GM18505 (cell line): ENCODE measurements around the gene ATP1A3.
"Not testable (repeated sequence)": the region's sequence is repeated elsewhere in the genome, so short reads cannot be mapped to it uniquely, and the experiment has no call there.

Source experiments
- ATAC-seq: cut with Tn5 transposase; IDR thresholded peaks from one replicate; pipeline ENCODE4 v1.9.1; 2021; ENCODE audit not compliant: unreplicated experiment
- POLR2A ChIP-seq: IDR thresholded peaks from 4 replicates; pipeline ENCODE4 v1.6.1; 2011; ENCODE audit warnings: borderline replicate concordance; ENCODE audit not compliant: insufficient read depth, insufficient read length; ENCODE audit errors: extremely low read depth

Gene ATP1A3

DNA sequence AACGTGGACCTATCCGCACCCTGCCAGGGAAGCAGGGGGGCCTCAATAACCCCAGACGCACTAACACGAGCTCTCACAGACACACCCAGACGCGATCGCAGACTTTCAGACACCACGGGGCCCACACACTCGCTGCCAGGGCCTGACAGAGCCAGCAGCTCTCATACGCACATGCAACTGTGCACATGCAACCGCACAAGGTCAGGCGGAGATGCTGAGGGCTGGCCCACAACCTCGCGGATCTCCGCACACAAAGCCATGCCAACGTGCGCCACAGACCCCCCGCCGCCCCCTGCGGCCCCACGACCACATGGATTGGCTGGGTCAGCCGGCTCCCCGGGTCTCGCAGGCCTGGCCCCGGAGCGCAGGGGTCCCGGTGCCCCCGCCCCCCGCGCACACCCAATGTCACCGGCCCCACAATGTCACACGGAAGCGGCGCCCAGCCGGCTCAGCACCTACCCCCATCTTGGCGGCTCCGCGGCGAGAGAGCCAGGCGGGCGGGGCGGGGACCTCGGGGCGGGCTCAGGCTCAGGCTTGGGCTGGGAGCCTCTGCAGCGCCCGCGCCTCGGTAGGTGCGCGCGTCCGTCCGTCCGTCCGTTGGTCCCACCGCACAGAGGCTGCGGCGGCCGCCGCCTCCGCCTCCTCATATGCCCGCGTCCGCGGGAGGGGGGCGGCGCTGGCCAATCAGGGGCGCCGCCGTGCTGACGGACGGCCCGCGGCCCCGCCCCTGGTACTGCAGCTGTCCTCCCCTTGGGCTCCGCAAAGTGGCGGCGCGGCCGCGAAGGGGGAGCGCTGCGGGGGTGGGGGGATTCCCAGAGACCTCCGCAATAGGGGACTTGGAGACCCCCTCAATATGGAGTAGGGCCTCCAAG is at the start of gene ATP1A3:
Gene ATP1A3 (minus strand): TSS at position 619 of the 872 bp plus-strand sequence. CDS start 154 bp downstream, at position 465.
- no peak for ATAC-seq
- no peak for TF ChIP-seq POLR2A

DNA sequence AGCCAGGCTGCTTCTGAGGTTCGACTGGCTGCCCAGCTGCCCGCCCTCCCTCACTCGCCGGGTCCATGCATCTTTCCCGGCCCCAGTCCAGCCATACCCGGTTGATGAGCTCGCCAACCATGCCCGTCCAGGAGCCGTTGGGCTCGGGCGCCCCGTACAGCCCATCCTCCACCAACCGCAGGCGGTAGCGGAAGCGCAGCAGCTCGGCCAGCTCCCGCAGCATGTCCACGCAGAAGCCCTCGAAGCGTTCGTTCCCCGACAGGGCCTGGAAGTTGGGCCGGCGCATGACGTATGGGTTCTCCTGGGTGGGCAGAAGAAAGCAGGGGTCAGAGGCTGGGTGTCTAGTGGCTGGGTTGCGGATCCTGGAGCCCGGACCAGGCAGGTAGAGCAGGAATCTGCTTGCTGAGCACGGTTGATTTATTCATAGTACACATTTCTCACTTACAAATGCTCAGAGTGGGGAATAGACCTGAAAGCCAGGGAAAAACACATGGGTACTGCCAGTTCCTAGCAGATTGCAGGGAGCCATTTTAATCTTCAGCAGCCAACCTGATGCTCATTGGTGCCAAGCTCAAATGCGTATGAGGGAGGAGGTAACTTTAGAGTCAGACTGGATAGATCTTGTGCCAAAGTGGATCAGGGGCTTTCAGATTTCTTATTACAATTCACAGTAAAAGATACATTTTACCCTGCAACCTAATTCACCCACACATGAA is 48.6 kb upstream of the ATP1A3 start:
- no peak for ATAC-seq
- TF ChIP-seq POLR2A = no peak

DNA sequence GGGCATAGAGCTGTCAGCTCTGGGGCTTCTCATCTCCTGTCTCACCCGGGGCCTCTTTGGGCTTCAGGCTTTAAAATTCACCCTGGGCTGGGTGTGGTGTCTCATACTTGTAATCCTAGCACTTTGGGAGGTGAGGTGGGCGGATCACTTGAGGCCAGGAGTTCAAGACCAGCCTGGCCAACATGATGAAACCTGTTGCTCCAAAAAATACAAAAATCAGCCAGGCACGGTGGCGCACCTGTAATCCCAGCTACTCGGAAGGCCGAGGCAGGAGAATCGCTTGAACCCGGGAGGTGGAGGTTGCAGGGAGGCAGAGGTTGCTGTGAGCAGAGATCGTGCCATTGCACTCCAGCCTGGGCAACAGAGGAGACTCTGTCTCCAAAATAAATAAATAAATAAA is 46.5 kb upstream of the ATP1A3 start:
- ATAC-seq = not testable (repeated sequence)

DNA sequence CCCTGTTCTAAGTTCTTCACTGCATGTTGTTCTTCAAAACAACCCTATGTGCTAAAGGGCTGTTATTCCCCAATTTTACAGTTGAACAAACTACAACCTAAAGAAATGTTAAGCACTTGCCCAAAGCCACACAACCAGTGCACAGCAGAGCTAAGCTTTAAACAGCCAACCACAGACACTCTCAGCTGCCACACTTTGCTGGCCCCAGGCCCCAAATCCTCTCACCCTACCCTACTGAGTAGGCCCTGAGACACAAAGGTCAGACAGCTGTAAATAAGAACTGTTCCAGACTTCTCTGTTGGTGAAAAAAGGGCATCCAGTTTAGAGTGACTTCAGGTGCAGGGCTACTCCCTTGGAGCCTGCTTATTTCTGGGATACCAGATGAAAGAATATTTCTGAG is 46.0 kb upstream of the ATP1A3 start:
- no peak for ATAC-seq
- no peak for TF ChIP-seq POLR2A

DNA sequence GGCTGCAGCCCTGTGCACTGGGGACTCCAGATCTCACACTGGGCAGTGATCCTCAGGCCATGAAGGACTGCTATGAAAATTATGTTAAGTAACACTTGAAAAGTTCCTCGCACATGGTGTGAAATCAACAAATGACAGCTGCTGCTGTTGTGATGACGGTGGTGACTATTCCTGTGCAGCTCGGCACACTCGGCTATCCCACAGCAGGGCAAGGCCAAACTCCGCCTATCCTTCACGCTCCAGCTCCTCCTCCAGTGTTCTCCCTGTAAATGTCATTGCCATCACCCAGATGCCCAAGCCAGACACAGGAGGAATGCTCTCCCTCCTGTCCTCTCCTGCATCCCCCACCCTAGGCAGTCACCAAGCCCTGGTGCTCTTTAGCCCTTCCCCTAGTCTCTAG is 44.6 kb upstream of the ATP1A3 start:
- ATAC-seq = no peak
- no peak for TF ChIP-seq POLR2A

DNA sequence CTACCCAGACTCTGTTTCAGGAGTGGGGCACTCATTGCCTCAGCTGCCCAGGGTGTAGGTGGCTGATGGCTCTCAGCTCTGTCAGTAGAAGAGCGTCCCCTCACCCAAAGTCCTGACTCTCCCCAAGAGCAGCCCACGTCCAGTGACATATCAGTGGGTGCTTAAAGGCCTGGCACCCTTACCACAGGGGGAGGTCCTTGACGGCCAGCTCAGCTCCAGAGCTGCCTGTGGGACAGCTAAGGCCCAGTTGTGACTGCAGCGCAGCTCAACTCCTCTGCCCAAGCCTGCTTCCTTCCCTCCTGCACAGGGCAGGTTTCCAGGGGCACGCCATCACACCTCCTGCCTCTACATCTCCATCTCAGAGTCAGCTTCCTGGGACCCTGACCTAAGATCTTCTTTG is 43.6 kb upstream of the ATP1A3 start:
- ATAC-seq = no peak

DNA sequence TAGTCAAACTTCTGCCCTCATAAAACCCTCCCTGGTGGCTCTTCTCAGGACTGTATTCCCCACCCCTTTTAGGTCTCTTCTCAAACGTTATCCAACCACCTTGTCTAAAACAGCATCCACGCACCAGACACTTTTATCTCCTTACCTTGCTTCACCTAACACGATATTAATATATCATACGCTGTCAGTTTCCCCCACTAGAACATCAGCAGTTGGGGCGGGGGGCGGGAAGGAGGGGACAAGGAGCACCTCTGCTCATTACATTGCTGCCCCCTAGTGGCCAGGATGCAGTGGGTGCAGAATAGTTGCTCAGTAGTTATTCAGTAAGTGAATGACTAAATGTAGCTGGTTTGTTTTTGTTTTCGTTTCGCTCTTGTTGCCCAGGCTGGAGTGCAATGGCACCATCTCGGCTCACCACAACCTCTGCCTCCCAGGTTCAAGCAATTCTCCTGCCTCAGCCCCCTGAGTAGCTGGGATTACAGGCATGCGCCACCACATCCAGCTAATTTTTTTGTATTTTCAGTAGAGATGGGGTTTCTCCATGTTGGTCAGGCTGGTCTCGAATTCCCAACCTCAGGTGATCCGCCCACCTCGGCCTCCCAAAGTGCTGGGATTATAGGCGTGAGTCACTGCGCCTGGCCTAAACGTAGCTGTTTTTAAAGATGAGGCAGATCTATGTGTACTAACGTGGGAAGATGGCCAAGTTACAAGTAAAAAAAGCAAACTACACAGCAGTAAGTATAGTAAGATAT is 40.8 kb upstream of the ATP1A3 start:
- not testable (repeated sequence) for ATAC-seq

More for the DNA sequence above, 43.6 kb upstream of the ATP1A3 start:
- no peak for TF ChIP-seq POLR2A

DNA sequence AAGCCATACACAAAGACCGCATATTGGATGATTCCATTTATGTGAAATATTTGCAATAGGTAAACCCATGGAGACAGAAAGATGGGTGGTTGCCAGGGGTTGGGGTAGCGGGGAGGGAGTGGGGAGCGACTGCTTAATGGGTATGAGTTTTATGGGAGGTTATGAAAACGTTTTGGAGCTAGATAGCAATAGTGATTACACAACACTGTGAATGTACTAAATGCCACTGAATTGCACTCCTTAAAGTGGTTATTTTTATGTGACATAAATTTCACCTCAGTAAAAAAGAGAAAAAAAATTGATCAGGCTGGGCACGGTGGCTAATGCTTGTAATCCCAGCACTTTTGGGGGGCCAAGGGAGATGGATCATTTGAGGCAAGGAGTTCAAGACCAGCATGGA is 39.4 kb upstream of the ATP1A3 start:
- no peak for ATAC-seq
- no peak for TF ChIP-seq POLR2A

DNA sequence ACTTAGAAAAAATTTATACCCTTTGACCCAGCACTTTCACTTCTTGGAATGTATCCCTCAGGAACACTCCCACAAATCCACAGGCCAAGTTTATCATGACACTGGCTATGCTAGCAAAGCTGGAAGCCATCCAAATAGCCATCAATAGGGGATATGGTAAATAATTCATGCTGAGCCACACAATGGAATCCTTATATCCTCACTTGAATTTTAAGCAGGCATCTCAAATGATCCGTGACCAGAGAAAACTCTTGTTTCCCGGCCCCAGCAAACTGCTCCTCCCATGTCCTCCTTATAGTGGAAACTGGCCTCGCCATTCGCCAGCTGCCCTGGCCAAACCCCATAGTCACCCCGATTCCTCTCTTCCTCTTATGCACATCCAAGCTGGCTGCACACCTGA is 38.4 kb upstream of the ATP1A3 start:
- ATAC-seq = no peak
- no peak for TF ChIP-seq POLR2A

DNA sequence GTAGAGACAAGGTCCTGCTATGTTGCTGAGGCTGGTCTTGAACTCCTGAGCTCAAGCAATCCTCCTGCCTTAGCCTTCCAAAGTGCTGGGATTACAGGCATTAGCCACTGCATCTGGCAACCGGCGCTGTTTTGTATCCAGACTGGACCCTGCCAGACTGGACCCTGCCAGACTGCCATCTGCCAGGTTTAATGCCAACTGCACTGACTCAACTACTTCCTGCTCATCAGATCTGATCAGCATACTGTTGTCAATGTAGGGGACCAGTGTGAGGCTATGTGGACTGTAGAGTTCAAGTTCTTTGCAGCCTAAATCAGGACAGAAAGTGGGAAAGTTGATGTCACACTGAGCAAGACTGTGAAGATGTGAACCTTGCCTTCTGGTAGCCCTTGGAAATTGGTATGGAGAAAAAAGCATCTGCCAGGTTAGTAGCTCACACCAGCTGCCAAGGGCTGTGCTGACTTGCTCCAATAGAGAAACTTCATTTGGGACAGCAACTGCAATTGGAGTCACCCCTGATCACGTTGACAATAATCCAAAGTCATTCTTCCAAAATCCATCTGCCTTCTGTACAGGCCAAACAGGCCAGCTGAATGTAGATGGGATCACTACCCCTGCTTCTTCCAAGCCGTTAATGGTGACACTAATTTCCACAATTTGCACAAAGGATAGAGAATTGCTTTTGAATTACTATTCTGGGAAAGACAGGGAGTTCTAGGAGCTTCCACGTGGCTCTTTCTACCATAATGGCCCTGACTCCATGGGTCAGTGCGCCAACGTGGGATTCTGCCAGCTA is 36.8 kb upstream of the ATP1A3 start:
- no peak for TF ChIP-seq POLR2A
- no peak for ATAC-seq

DNA sequence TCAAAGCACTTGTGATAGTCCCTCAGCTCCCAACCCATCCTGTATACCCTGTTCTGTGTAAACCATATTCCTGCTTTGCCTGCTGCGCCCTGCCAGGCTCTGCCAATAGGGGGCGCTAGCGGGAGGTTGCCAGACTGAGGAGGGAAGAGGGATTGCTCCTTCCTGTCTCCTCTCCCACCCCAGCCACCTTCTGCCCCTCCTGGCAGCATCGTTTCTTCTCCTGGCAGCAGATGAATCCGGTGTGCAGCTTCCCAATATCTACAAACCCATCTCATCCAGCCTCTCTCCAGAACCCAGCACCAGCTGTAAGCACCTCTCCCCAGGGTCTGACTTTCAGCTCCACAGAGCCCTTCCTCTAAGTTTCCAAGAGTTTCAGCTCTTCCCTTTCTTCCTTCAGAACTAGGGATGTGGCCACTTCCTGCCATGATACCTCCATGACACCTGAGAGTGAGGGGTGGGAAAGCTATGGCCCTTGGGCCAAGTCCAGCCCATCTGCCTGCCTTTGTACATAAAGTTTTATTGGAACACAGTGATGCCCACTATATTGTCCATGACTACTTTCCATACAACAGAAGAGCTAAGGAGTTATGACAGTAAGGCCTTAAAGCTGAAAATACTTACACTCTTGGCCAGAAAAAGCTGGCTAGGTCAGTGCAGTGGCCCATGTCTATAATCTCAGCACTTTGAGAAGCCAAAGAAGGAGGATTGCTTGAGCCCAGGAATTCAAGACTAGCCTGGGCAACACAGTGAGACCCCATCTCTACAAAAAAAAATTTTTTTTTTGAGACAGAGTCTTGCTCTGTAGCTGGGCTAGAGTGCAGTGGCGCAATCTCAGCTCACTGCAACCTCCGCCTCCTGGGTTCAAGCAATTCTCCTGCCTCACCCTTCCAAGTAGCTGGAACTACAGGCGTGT is 34.5 kb upstream of the ATP1A3 start:
- no peak for TF ChIP-seq POLR2A
- ATAC-seq = no peak

DNA sequence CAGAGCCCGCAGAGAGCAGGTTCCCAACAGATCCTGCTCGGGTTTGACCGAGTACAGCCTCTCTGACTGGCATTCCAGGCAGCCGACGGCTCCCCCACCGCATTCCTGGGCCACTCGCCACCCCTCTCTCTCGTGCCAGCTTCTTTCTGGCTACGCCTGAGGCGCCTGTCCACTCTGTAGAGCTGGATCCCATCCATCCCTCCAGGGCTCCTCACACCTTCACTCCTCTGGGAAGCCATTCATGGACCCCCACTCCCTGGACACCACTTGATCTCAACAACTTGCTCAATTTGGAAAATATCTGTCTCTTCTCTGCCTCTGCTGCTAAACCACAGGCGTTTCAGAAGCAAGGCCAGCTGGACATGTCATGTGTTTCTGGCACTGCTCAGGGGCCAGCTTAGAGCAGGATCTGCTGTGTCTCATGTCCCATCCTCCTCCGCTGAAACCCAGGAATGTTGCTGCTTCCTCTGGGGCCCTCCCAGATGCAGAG is 30.6 kb upstream of the ATP1A3 start:
- no peak for ATAC-seq
- no peak for TF ChIP-seq POLR2A

DNA sequence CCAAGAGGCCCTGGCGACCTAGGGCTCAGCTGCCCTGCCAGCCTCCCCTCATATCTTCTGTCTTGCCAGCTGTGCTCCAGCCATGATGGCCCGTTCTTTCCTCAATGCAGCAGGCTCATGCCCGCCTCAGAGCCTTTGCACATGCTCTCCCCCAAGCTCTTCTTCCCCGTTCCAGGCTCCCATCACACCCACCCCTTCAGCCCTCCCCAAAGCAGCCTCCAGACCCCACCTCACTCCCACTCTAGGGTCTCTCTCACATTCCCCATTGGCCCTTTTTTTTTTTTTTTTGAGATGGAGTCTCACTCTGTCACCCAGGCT is 29.9 kb upstream of the ATP1A3 start:
- TF ChIP-seq POLR2A = no peak
- no peak for ATAC-seq
